Calu3 (cell line): ENCODE results near the gene RPRD1B. TPM values are rescaled to one million over a fixed set of nuclear protein-coding genes. Genes with fewer than 3 reads are reported as not detected.

Source experiments
- BruUV-seq: library from RNA; stranded (reverse); fragments of 400-500 nt; replicated peaks from 2 replicates; lab custom pipeline; 2021; lab: Mats Ljungman, UMichigan
- CTCF ChIA-PET: fragments of 300-600 bp; sonication (Branson Sonifier 250); formaldehyde crosslinking; loops from one replicate; lab custom pipeline; 2022; ENCODE audit warnings: antibody characterized with exemption; lab: Charles Lee
- DNase-seq: peaks from one replicate; pipeline ENCODE4 v3.0.0; 2022
- H3K27ac Mint-ChIP-seq: one replicate; pipeline ENCODE4 v1.8.0; 2022; ENCODE audit warnings: mixed read lengths; ENCODE audit not compliant: unreplicated experiment
- H3K27me3 Mint-ChIP-seq: one replicate; pipeline ENCODE4 v1.8.0; 2022; ENCODE audit warnings: mixed read lengths; ENCODE audit not compliant: unreplicated experiment
- H3K36me3 Mint-ChIP-seq: one replicate; pipeline ENCODE4 v1.8.0; 2022; ENCODE audit warnings: mild to moderate bottlenecking, moderate library complexity, mixed read lengths; ENCODE audit not compliant: insufficient read depth, unreplicated experiment
- H3K4me1 Mint-ChIP-seq: one replicate; pipeline ENCODE4 v1.8.0; 2022; ENCODE audit warnings: mild to moderate bottlenecking, low read depth, mixed read lengths; ENCODE audit not compliant: unreplicated experiment
- H3K4me3 Mint-ChIP-seq: one replicate; pipeline ENCODE4 v1.8.0; 2022; ENCODE audit warnings: mild to moderate bottlenecking, low read depth, moderate library complexity, mixed read lengths; ENCODE audit not compliant: unreplicated experiment
- H3K9me3 Mint-ChIP-seq: one replicate; pipeline ENCODE4 v1.8.0; 2022; ENCODE audit warnings: low read depth, mixed read lengths; ENCODE audit not compliant: unreplicated experiment
- intact Hi-C: fragments of 100-400 bp; cut with micrococcal nuclease; formaldehyde crosslinking; loops from one replicate; pipeline ENCODE4 v1.10.0; 2022; ENCODE audit not compliant: unreplicated experiment
- total RNA-seq: library from RNA; stranded (reverse); gene quantifications from 2 replicates; pipeline ENCODE4 v1.2.3, GENCODE V29; 2022
- TF ChIP-seq, protein P1 (sequence below): fragments of 200-600 bp; IDR thresholded peaks from one replicate; pipeline ENCODE4 v1.8.0; 2022; ENCODE audit warnings: antibody characterized with exemption; ENCODE audit not compliant: unreplicated experiment

RPRD1B gene
- total RNA-seq, 1 experiment from 2014 or later, result 53.5 TPM

DNA sequence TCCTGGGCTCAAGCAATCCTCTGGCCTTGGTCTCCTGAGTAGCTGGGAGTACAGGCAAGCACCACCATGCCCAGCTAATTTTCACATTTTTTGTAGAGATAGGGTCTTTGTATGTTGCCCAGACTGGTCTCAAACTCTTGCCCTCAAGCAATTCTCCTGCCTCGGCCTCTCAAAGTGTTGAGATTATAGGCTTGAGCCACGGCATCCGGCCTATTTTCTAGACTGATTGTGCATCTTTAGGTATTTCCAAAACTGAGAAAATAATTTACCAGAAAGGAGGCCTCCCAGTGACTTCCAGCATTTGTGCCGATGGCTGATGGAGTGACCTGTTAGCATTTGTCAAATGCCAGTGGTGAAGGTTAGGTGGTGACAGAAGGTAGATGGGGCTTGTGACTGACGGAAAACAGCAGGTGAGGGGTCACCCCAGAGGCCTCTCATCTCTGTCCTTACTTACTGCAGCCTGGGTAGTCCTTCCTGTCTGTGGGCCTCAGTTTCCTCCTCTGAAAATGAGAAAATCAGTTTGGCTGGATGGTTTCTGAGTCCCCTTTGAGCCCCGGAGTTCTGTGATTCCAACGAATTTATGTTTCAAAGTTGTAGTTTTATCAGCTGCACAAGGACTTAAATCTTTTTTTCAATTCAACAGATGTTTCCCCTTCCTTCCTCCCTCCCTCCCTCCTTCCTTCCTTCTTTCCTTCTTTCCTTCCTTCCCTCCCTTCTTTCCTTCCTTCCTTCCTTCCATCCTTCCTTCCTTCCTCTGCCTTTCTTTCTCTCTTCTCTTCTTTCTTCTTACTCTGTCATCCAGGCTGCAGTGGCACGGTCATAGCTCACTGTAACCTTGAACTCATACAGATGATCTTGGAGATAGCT, 78.1 kb downstream of the RPRD1B start:
- H3K36me3 Mint-ChIP-seq, result no peaks in the 10 kb centered on the region
- no peaks in the 10 kb centered on the region for H3K9me3 Mint-ChIP-seq
- no peak overlapping the region for H3K4me3 Mint-ChIP-seq
- DNase-seq, result no peak
- TF ChIP-seq, protein P1, sequence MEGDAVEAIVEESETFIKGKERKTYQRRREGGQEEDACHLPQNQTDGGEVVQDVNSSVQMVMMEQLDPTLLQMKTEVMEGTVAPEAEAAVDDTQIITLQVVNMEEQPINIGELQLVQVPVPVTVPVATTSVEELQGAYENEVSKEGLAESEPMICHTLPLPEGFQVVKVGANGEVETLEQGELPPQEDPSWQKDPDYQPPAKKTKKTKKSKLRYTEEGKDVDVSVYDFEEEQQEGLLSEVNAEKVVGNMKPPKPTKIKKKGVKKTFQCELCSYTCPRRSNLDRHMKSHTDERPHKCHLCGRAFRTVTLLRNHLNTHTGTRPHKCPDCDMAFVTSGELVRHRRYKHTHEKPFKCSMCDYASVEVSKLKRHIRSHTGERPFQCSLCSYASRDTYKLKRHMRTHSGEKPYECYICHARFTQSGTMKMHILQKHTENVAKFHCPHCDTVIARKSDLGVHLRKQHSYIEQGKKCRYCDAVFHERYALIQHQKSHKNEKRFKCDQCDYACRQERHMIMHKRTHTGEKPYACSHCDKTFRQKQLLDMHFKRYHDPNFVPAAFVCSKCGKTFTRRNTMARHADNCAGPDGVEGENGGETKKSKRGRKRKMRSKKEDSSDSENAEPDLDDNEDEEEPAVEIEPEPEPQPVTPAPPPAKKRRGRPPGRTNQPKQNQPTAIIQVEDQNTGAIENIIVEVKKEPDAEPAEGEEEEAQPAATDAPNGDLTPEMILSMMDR, result no peak
- intact Hi-C loops, result no loop called here
- H3K27ac Mint-ChIP-seq, result no peak overlapping the region
- no TSS peak for BruUV-seq
- CTCF ChIA-PET, result interaction anchor here (0.7 to 3.7 kb wide), 6 partner anchors 9 to 297 kb away, joined by 3 to 16 read pairs (median 4); no protein-coding TSS in a partner anchor
- H3K27me3 Mint-ChIP-seq, result no peaks in the 10 kb centered on the region
- peaks cover 40% of the 10 kb centered on the region for H3K4me1 Mint-ChIP-seq

DNA sequence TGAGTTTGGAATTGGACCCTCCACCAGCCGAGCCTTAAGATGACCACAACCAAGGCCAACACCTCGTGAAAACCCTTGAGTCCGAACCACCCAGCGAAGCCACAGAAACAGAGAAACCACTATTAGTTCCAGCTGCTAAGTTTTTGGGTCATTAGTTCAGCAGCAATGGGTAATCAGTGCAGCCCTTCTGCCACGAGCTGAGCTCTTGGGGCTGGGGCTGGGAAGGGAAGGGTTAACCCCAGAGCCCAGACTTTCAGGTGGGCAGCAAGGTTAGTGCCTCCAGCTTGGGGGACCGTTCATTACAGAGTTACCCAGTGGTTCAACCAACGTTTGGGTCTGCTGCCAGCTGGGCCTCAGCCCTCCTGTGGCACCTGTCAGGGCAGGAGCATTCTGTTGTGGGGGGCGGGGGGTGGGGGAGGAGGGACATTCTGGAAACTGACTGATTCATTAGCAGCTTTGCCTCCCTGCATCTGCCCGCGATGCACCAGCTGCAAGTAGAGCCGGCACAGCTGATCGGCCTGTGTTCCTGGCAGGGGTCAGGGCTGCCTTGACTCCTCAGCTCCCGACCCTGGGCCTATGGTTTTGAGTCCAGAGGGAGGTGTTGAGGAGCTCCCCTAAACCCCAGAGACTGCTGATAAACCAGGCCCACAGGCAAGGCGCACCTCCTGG, 78.8 kb downstream of the RPRD1B start:
- CTCF ChIA-PET, result interaction anchor here (1.5 to 3.7 kb wide), 2 partner anchors 32 to 109 kb away, joined by 4 to 16 read pairs; no protein-coding TSS in a partner anchor
- H3K27ac Mint-ChIP-seq, result no peak overlapping the region
- H3K27me3 Mint-ChIP-seq, result no peaks in the 10 kb centered on the region
- intact Hi-C loops, result no loop called here
- H3K36me3 Mint-ChIP-seq, result no peaks in the 10 kb centered on the region
- H3K4me3 Mint-ChIP-seq, result no peak overlapping the region
- peaks cover 48% of the 10 kb centered on the region for H3K4me1 Mint-ChIP-seq
- no peak for DNase-seq
- H3K9me3 Mint-ChIP-seq, result peaks cover 3% of the 10 kb centered on the region
- no TSS peak for BruUV-seq
- TF ChIP-seq, protein P1, result no peak

DNA sequence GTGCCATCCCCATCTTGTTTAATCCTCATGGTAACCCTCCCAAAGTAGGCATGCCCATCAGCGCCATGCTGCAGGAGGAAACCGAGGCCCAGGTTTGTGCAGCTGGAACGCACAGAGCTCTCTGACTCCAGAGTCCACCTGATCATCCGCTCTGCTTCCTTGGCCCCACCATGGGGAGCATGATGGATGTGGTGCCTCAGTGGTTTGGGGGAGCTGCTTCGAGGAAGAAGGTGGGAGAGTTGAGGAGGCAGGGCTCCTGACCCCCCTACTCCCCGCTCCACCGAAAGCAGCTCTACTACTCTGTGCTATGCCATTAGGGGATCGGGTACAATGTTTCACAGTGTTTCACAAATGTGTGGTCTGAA, 79.4 kb downstream of the RPRD1B start:
- H3K27ac Mint-ChIP-seq, result no peak overlapping the region
- no peak for DNase-seq
- no TSS peak for BruUV-seq
- no peak overlapping the region for H3K4me3 Mint-ChIP-seq
- no peaks in the 10 kb centered on the region for H3K27me3 Mint-ChIP-seq
- intact Hi-C loops, result loop anchor here (1.0 kb wide), 2 partner anchors 52 to 108 kb away; partner anchors contain the start of gene TGM2
- peaks cover 53% of the 10 kb centered on the region for H3K4me1 Mint-ChIP-seq
- CTCF ChIA-PET, result interaction anchor here (1.2 to 3.7 kb wide), 6 partner anchors 30 to 108 kb away, joined by 3 to 16 read pairs (median 6); no protein-coding TSS in a partner anchor
- H3K36me3 Mint-ChIP-seq, result no peaks in the 10 kb centered on the region
- H3K9me3 Mint-ChIP-seq, result peaks cover 3% of the 10 kb centered on the region
- TF ChIP-seq, protein P1, result no peak
